T-cell (primary cell): ENCODE data around the gene TAS2R4. TPM values are rescaled to one million over a fixed set of nuclear protein-coding genes. Genes with fewer than 3 reads are reported as not detected.
"Not testable (repeated sequence)": the region's sequence is repeated elsewhere in the genome, so short reads cannot be mapped to it uniquely, and the experiment has no call there.

Experiments used
- ATAC-seq, 4 experiments: fragments of 200-7000 bp in 3 of 4; fragments of 150-1000 bp in 1 of 4; cut with Tn5 transposase; replicated peaks in 1 of 4; 1 replicate in 3 of 4; 2 replicates in 1 of 4; pipeline ENCODE4 v1.10.0; 2021; ENCODE audit warnings: moderate library complexity in 3 of 4, mild to moderate bottlenecking in 2 of 4, moderate number of reproducible peaks in 1 of 4
- CTCF ChIA-PET, 2 donors: fragments of 300-600 bp; sonication (Branson Sonifier 250); formaldehyde crosslinking; loops; one replicate each; lab custom pipeline; 2022; ENCODE audit warnings: antibody characterized with exemption in 2 of 2; lab: Charles Lee
- POLR2A ChIA-PET, 2 donors: fragments of 300-600 bp; sonication (Branson Sonifier 250); formaldehyde crosslinking; loops; one replicate each; lab custom pipeline; 2022; ENCODE audit warnings: antibody characterized with exemption in 2 of 2; lab: Charles Lee
- DNase-seq, 35 experiments: peaks; one replicate each; pipeline versions ENCODE4 v3.0.0 to v3.0.0-alpha.2; 2013 to 2023
- H3K27ac ChIP-seq: one replicate; pipeline ENCODE4 v1.5.1; 2013; ENCODE audit warnings: low read length
- H3K27me3 ChIP-seq, 2 experiments: replicated peaks in 1 of 2; 1 replicate in 1 of 2; 2 replicates in 1 of 2; pipeline versions ENCODE4 v1.6.1 to v1.7.0; 2013; ENCODE audit warnings: low read length in 1 of 2, mixed read lengths in 1 of 2; ENCODE audit not compliant: control insufficient read depth in 2 of 2, insufficient read depth in 2 of 2; ENCODE audit errors: extremely low read depth in 1 of 2
- H3K36me3 ChIP-seq, 2 donors: 1 replicate in 1 of 2; 2 replicates in 1 of 2; pipeline versions ENCODE4 v1.6.1 to v1.7.0; 2013; ENCODE audit warnings: low read length in 1 of 2; ENCODE audit not compliant: control insufficient read depth in 2 of 2, insufficient read depth in 1 of 2; ENCODE audit errors: extremely low read depth in 1 of 2
- H3K4me1 ChIP-seq, 2 experiments: 1 replicate in 1 of 2; 2 replicates in 1 of 2; pipeline versions ENCODE4 v1.6.1 to v1.7.0; 2013; ENCODE audit warnings: low read length in 2 of 2, mixed read lengths in 1 of 2; ENCODE audit not compliant: insufficient read depth in 2 of 2, control insufficient read depth in 1 of 2; ENCODE audit errors: extremely low read depth in 1 of 2
- H3K4me3 ChIP-seq, 2 donors: 1 replicate in 1 of 2; 2 replicates in 1 of 2; pipeline versions ENCODE4 v1.5.1 to v1.7.0; 2013; ENCODE audit warnings: mild to moderate bottlenecking in 2 of 2, low read length in 1 of 2, moderate library complexity in 1 of 2; ENCODE audit not compliant: control insufficient read depth in 1 of 2; ENCODE audit errors: extremely low read depth in 1 of 2
- H3K9me3 ChIP-seq: 2 replicates; pipeline ENCODE4 v1.7.0; 2013
- H3K27ac Mint-ChIP-seq, 2 donors: one replicate each; pipeline ENCODE4 v1.8.0; 2020 to 2021; ENCODE audit warnings: mild to moderate bottlenecking in 2 of 2, mixed read lengths in 2 of 2
- H3K27me3 Mint-ChIP-seq, 2 donors: one replicate each; pipeline ENCODE4 v1.8.0; 2021 to 2022; ENCODE audit warnings: mixed read lengths in 2 of 2
- H3K36me3 Mint-ChIP-seq: one replicate; pipeline ENCODE4 v1.8.0; 2021; ENCODE audit warnings: mixed read lengths
- H3K4me1 Mint-ChIP-seq, 3 donors: one replicate each; pipeline ENCODE4 v1.8.0; 2020 to 2022; ENCODE audit warnings: mixed read lengths in 3 of 3, mild to moderate bottlenecking in 1 of 3
- H3K4me3 Mint-ChIP-seq, 3 donors: one replicate each; pipeline ENCODE4 v1.8.0; 2020 to 2022; ENCODE audit warnings: mild to moderate bottlenecking in 3 of 3, mixed read lengths in 3 of 3, moderate library complexity in 3 of 3
- H3K9me3 Mint-ChIP-seq, 3 donors: one replicate each; pipeline ENCODE4 v1.8.0; 2020 to 2022; ENCODE audit warnings: mixed read lengths in 3 of 3
- WGBS: methylation state at CpG from one replicate; pipeline ENCODE4 v1.1.5; 2013; ENCODE audit warnings: missing lambda C conversion rate; ENCODE audit not compliant: insufficient coverage; 5-methylcytosine and 5-hydroxymethylcytosine counted together
- total RNA-seq, 35 experiments: library from RNA in 6 of 35; stranded (reverse) in 6 of 35; fragments of 120-200 nt in 1 of 35; gene quantifications; one replicate each; pipeline versions ENCODE4 v1.2.1 to v1.2.4 and lab custom pipeline; 2013 to 2026

TAS2R4 gene
- total RNA-seq, 5 donors from 2014 or later (not counting 1 experiment from before 2014, with no cell fraction given): 0.86 to 2.6 (median 2.1) TPM

- ChIA-PET CTCF (no interaction called here), POLR2A (no interaction called here)
- no peaks in the 10 kb centered on the region for H3K27me3 ChIP-seq
- H3K27me3 Mint-ChIP-seq: no peaks in the 10 kb centered on the region
- peaks cover 24 to 80% of the 10 kb centered on the region in 2 donors for H3K36me3 ChIP-seq
- no peak overlapping the region for H3K27ac Mint-ChIP-seq
- peaks cover 90% of the 10 kb centered on the region for H3K36me3 Mint-ChIP-seq
- H3K4me3 Mint-ChIP-seq: no peak overlapping the region
- no peak overlapping the region for H3K4me3 ChIP-seq
- no peak overlapping the region for H3K27ac ChIP-seq
- DNase-seq (peak in 1 of 35 experiments; percentile 22), ATAC-seq (no peak)
- H3K4me1 ChIP-seq: no peaks in the 10 kb centered on the region
- H3K4me1 Mint-ChIP-seq: peaks cover 0 to 5% (median 0%) of the 10 kb centered on the region in 3 donors
- H3K9me3 Mint-ChIP-seq: peaks cover 8 to 32% (median 10%) of the 10 kb centered on the region in 3 donors
- 100% methylated on average over 9 of the region's 13 CpGs for WGBS
- peaks cover 2% of the 10 kb centered on the region for H3K9me3 ChIP-seq
Observed at GRCh38 chr7:141752634-141753033, 23.8 kb upstream of the TAS2R4 start.

- H3K9me3 Mint-ChIP-seq: peaks cover 6 to 31% (median 9%) of the 10 kb centered on the region in 3 donors
- no peaks in the 10 kb centered on the region for H3K4me1 ChIP-seq
- ChIA-PET POLR2A (no interaction called here), CTCF (interaction anchor here in 1 of 2 donors (0.6 kb wide), 1 partner anchor 18 kb away, joined by 4 read pairs; no protein-coding TSS in a partner anchor)
- H3K4me3 ChIP-seq: no peak overlapping the region
- ATAC-seq (no peak), DNase-seq (peak in 1 of 35 experiments; percentile 46)
- no peak overlapping the region for H3K27ac ChIP-seq
- peaks cover 93% of the 10 kb centered on the region for H3K36me3 Mint-ChIP-seq
- no peak overlapping the region for H3K4me3 Mint-ChIP-seq
- no peaks in the 10 kb centered on the region for H3K27me3 ChIP-seq
- no CpG with 5 or more reads among the region's 6 CpGs for WGBS
- no peaks in the 10 kb centered on the region for H3K27me3 Mint-ChIP-seq
- peaks cover 2% of the 10 kb centered on the region for H3K9me3 ChIP-seq
- H3K4me1 Mint-ChIP-seq: peaks cover 0 to 5% (median 0%) of the 10 kb centered on the region in 3 donors
- H3K36me3 ChIP-seq: peaks cover 23 to 73% of the 10 kb centered on the region in 2 donors
- no peak overlapping the region for H3K27ac Mint-ChIP-seq
Observed at GRCh38 chr7:141754939-141755338, 21.5 kb upstream of the TAS2R4 start.

- Mint-ChIP-seq H3K27me3 (no peaks in the 10 kb centered on the region), H3K9me3 (no peaks in the 10 kb centered on the region), H3K27ac (no peak within 1 kb of the TSS), H3K4me3 (no peak within 1 kb of the TSS), H3K36me3 (peaks cover 72% of the 10 kb centered on the region), H3K4me1 (peaks cover 0 to 5% (median 3%) of the 10 kb centered on the region in 3 donors)
- Histone ChIP-seq H3K36me3 (peaks cover 9 to 42% of the 10 kb centered on the region in 2 donors), H3K27me3 (no peaks in the 10 kb centered on the region), H3K27ac (no peak within 1 kb of the TSS), H3K4me3 (no peak within 1 kb of the TSS), H3K4me1 (no peaks in the 10 kb centered on the region), H3K9me3 (no peaks in the 10 kb centered on the region)
- no peak for ATAC-seq
- DNase-seq: no peak
- WGBS: 93% methylated on average over 2 of the region's 3 CpGs
- ChIA-PET POLR2A (no interaction called here), CTCF (no interaction called here)
Observed at GRCh38 chr7:141763797-141764196, 12.7 kb upstream of the TAS2R4 start, which contains the start of gene TAS2R3. TSS of gene TAS2R3 (plus strand) at chr7:141764097. CDS start at chr7:141764159, 62 bp downstream.

- POLR2A ChIA-PET: interaction anchor here in 1 of 2 donors (0.6 kb wide), 1 partner anchor 372 kb away, joined by 3 read pairs; no protein-coding TSS in a partner anchor
- ATAC-seq, H3K27ac ChIP-seq, H3K4me3 Mint-ChIP-seq, H3K27me3 Mint-ChIP-seq, H3K9me3 ChIP-seq, H3K4me3 ChIP-seq, H3K27me3 ChIP-seq, H3K27ac Mint-ChIP-seq, H3K9me3 Mint-ChIP-seq, CTCF ChIA-PET, DNase-seq, H3K36me3 ChIP-seq, H3K4me1 ChIP-seq: not testable (repeated sequence)
- H3K36me3 Mint-ChIP-seq: peaks cover 62% of the 10 kb centered on the region
- peaks cover 2 to 11% (median 6%) of the 10 kb centered on the region in 3 donors for H3K4me1 Mint-ChIP-seq
- WGBS: no CpG with 5 or more reads among the region's 3 CpGs
Observed at GRCh38 chr7:141770083-141770583, 6.3 kb upstream of the TAS2R4 start.

GRCh38 chr7:141785706-141786552 lies 9.5 kb downstream of the TAS2R4 start:
- ATAC-seq: peak in 1 of 4 experiments; percentile 60
- Histone ChIP-seq H3K4me1 (no peaks in the 10 kb centered on the region), H3K27me3 (no peaks in the 10 kb centered on the region), H3K9me3 (no peaks in the 10 kb centered on the region), H3K4me3 (no peak overlapping the region), H3K36me3 (peaks cover 2 to 5% of the 10 kb centered on the region in 2 donors), H3K27ac (no peak overlapping the region)
- no peaks in the 10 kb centered on the region for H3K4me1 Mint-ChIP-seq
- WGBS: 81% methylated on average over 10 of the region's 13 CpGs
- no peak overlapping the region for H3K4me3 Mint-ChIP-seq
- H3K27me3 Mint-ChIP-seq: no peaks in the 10 kb centered on the region
- ChIA-PET CTCF (interaction anchor here (0.5 to 4.5 kb wide), 8 partner anchors 9 to 170 kb away, joined by 3 to 32 read pairs (median 4); partner anchors contain the start of genes SSBP1 (in 1 of the 2) and TAS2R4 (in 1 of the 2)), POLR2A (no interaction called here)
- no peak overlapping the region for H3K27ac Mint-ChIP-seq
- H3K9me3 Mint-ChIP-seq: no peaks in the 10 kb centered on the region
- H3K36me3 Mint-ChIP-seq: peaks cover 16% of the 10 kb centered on the region
- DNase-seq: peak in 20 of 35 experiments; percentile 0 to 62 (median 4)

GRCh38 chr7:141788296-141788695 lies 11.8 kb downstream of the TAS2R4 start:
- Mint-ChIP-seq H3K36me3 (peaks cover 25% of the 10 kb centered on the region), H3K4me1 (no peaks in the 10 kb centered on the region), H3K27me3 (no peaks in the 10 kb centered on the region), H3K4me3 (no peak overlapping the region), H3K27ac (no peak overlapping the region), H3K9me3 (no peaks in the 10 kb centered on the region)
- POLR2A ChIA-PET: interaction anchor here in 1 of 2 donors (0.7 kb wide), 1 partner anchor 1616 kb away, joined by 3 read pairs; no protein-coding TSS in a partner anchor
- Histone ChIP-seq H3K27ac (no peak overlapping the region), H3K27me3 (no peaks in the 10 kb centered on the region), H3K9me3 (no peaks in the 10 kb centered on the region), H3K4me3 (no peak overlapping the region), H3K36me3 (peaks cover 4 to 8% of the 10 kb centered on the region in 2 donors), H3K4me1 (no peaks in the 10 kb centered on the region)
- no CpG with 5 or more reads among the region's 2 CpGs for WGBS
- CTCF ChIA-PET: no interaction called here
- no peak for DNase-seq
- no peak for ATAC-seq
